ENCODE results near the gene UGDH. TPM values are rescaled to one million over a fixed set of nuclear protein-coding genes. Genes with fewer than 3 reads are reported as not detected.

UGDH gene
- total and polyA plus RNA-seq, 2 of the 13 experiments (the other 11 are each of a cell fraction or from before 2014, with no cell fraction given): 99.0 to 384 TPM

GRCh38 chr4:39469429-39470077, 57.7 kb downstream of the UGDH start (continued):
- TF ChIP-seq ZFAT (CRISPR knock-in tag; conservative IDR thresholded peaks at IDR 0.05) (no peak), NCOA1 (CRISPR knock-in tag; IDR thresholded peaks at IDR 0.05) (no peak), ZNF264 (CRISPR knock-in tag; IDR thresholded peaks at IDR 0.05) (no peak), SRF (IDR thresholded peaks at IDR 0.05; ENCODE audit: low read depth, low read length) (no peak), TGIF2 (CRISPR knock-in tag; IDR thresholded peaks at IDR 0.05) (no peak), ZNF768 (CRISPR knock-in tag; IDR thresholded peaks at IDR 0.05) (no peak), HES4 (CRISPR knock-in tag; IDR thresholded peaks at IDR 0.05; ENCODE audit: borderline replicate concordance) (no peak), KLF6 (CRISPR knock-in tag; IDR thresholded peaks at IDR 0.05) (0 out of 2 replicates have a peak, but pooled peaks have one; percentile 31), ARNTL (CRISPR knock-in tag; IDR thresholded peaks at IDR 0.05) (no peak), KLF13 (CRISPR knock-in tag; IDR thresholded peaks at IDR 0.05) (no peak), SNAI1 (CRISPR knock-in tag; IDR thresholded peaks at IDR 0.05; ENCODE audit: borderline replicate concordance) (no peak), ZNF253 (CRISPR knock-in tag; IDR thresholded peaks at IDR 0.05; ENCODE audit: borderline replicate concordance) (no peak), POGZ (CRISPR knock-in tag; IDR thresholded peaks at IDR 0.05) (peak; percentile 51; the same call in 1 of the 2 replicates), CREM (IDR thresholded peaks at IDR 0.05) (no peak), CREM (CRISPR knock-in tag; IDR thresholded peaks at IDR 0.05) (no peak), GPBP1L1 (CRISPR knock-in tag; IDR thresholded peaks at IDR 0.05) (no peak), ZNF546 (CRISPR knock-in tag; conservative IDR thresholded peaks at IDR 0.05) (no peak), ZNF143 (CRISPR knock-in tag; IDR thresholded peaks at IDR 0.05) (no peak), ZNF777 (CRISPR knock-in tag; IDR thresholded peaks at IDR 0.05) (no peak)
- TF ChIP-seq, protein P1, sequence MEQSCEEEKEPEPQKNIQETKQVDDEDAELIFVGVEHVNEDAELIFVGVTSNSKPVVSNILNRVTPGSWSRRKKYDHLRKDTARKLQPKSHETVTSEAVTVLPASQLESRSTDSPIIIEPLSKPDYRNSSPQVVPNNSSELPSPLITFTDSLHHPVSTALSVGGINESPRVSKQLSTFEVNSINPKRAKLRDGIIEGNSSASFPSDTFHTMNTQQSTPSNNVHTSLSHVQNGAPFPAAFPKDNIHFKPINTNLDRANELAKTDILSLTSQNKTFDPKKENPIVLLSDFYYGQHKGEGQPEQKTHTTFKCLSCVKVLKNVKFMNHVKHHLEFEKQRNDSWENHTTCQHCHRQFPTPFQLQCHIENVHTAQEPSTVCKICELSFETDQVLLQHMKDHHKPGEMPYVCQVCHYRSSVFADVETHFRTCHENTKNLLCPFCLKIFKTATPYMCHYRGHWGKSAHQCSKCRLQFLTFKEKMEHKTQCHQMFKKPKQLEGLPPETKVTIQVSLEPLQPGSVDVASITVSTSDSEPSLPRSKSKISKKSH (CRISPR knock-in tag; IDR thresholded peaks at IDR 0.05; ENCODE audit: borderline replicate concordance): no peak
- TF ChIP-seq, protein P2, sequence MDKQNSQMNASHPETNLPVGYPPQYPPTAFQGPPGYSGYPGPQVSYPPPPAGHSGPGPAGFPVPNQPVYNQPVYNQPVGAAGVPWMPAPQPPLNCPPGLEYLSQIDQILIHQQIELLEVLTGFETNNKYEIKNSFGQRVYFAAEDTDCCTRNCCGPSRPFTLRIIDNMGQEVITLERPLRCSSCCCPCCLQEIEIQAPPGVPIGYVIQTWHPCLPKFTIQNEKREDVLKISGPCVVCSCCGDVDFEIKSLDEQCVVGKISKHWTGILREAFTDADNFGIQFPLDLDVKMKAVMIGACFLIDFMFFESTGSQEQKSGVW (CRISPR knock-in tag; IDR thresholded peaks at IDR 0.05; ENCODE audit: borderline replicate concordance): no peak
- TF ChIP-seq, protein P3, sequence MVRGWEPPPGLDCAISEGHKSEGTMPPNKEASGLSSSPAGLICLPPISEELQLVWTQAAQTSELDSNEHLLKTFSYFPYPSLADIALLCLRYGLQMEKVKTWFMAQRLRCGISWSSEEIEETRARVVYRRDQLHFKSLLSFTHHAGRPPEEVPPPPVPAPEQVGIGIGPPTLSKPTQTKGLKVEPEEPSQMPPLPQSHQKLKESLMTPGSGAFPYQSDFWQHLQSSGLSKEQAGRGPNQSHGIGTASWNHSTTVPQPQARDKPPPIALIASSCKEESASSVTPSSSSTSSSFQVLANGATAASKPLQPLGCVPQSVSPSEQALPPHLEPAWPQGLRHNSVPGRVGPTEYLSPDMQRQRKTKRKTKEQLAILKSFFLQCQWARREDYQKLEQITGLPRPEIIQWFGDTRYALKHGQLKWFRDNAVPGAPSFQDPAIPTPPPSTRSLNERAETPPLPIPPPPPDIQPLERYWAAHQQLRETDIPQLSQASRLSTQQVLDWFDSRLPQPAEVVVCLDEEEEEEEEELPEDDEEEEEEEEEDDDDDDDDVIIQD (CRISPR knock-in tag; IDR thresholded peaks at IDR 0.05; ENCODE audit: low read depth): peak; percentile 58; the same call in 1 of the 2 replicates
- TF ChIP-seq, protein P4, sequence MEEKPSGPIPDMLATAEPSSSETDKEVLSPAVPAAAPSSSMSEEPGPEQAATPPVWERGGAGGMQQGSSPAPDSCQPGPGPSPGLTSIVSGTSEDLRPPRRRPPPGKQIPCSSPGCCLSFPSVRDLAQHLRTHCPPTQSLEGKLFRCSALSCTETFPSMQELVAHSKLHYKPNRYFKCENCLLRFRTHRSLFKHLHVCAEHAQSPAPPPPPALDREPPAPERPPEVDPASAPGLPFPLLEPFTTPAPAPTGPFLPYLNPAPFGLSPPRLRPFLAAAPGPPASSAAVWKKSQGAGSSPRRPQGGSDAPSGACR (CRISPR knock-in tag; IDR thresholded peaks at IDR 0.05): no peak; the same call in 1 of the 2 replicates
- TF ChIP-seq, protein P5, sequence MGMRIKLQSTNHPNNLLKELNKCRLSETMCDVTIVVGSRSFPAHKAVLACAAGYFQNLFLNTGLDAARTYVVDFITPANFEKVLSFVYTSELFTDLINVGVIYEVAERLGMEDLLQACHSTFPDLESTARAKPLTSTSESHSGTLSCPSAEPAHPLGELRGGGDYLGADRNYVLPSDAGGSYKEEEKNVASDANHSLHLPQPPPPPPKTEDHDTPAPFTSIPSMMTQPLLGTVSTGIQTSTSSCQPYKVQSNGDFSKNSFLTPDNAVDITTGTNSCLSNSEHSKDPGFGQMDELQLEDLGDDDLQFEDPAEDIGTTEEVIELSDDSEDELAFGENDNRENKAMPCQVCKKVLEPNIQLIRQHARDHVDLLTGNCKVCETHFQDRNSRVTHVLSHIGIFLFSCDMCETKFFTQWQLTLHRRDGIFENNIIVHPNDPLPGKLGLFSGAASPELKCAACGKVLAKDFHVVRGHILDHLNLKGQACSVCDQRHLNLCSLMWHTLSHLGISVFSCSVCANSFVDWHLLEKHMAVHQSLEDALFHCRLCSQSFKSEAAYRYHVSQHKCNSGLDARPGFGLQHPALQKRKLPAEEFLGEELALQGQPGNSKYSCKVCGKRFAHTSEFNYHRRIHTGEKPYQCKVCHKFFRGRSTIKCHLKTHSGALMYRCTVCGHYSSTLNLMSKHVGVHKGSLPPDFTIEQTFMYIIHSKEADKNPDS (CRISPR knock-in tag; IDR thresholded peaks at IDR 0.05): no peak
